NB4 (cell line): ENCODE results near the gene ULBP2.

Experiments
- DNase-seq: peaks from one replicate; pipeline ENCODE4 v3.0.0; 2010; ENCODE audit warnings: low read depth
- H3K4me3 ChIP-seq: one replicate; pipeline ENCODE4 v1.5.1; 2011; ENCODE audit warnings: mild to moderate bottlenecking, low read depth, low read length, moderate library complexity
- MAX ChIP-seq: IDR thresholded peaks from 2 replicates; pipeline ENCODE4 v1.6.1; 2011; ENCODE audit warnings: low read depth, low read length
- MYC ChIP-seq: IDR thresholded peaks from 2 replicates; pipeline ENCODE4 v1.6.1; 2011; ENCODE audit warnings: low read depth, low read length
- POLR2A ChIP-seq: IDR thresholded peaks from 2 replicates; pipeline ENCODE4 v1.6.1; 2011; ENCODE audit warnings: mild to moderate bottlenecking; ENCODE audit not compliant: insufficient read length; ENCODE audit errors: extremely low read depth
- TF ChIP-seq, protein P1 (sequence below): IDR thresholded peaks from one replicate; pipeline ENCODE4 v1.5.1; 2012; ENCODE audit warnings: low read depth, low read length

ULBP2 gene, protein sequence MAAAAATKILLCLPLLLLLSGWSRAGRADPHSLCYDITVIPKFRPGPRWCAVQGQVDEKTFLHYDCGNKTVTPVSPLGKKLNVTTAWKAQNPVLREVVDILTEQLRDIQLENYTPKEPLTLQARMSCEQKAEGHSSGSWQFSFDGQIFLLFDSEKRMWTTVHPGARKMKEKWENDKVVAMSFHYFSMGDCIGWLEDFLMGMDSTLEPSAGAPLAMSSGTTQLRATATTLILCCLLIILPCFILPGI

GRCh38 chr6:149941583-149942460 lies at the start of gene ULBP2:
ULBP2 (plus strand) TSS chr6:149942014; CDS start chr6:149942073, 59 bp downstream.
- DNase-seq, result peak; percentile 81
- TF ChIP-seq MAX, result no peak
- no peak for TF ChIP-seq MYC
- TF ChIP-seq POLR2A, result no peak
- TF ChIP-seq, protein P1, sequence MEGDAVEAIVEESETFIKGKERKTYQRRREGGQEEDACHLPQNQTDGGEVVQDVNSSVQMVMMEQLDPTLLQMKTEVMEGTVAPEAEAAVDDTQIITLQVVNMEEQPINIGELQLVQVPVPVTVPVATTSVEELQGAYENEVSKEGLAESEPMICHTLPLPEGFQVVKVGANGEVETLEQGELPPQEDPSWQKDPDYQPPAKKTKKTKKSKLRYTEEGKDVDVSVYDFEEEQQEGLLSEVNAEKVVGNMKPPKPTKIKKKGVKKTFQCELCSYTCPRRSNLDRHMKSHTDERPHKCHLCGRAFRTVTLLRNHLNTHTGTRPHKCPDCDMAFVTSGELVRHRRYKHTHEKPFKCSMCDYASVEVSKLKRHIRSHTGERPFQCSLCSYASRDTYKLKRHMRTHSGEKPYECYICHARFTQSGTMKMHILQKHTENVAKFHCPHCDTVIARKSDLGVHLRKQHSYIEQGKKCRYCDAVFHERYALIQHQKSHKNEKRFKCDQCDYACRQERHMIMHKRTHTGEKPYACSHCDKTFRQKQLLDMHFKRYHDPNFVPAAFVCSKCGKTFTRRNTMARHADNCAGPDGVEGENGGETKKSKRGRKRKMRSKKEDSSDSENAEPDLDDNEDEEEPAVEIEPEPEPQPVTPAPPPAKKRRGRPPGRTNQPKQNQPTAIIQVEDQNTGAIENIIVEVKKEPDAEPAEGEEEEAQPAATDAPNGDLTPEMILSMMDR, result no peak
- H3K4me3 ChIP-seq, result peak within 1 kb of the TSS; percentile 25

DNA sequence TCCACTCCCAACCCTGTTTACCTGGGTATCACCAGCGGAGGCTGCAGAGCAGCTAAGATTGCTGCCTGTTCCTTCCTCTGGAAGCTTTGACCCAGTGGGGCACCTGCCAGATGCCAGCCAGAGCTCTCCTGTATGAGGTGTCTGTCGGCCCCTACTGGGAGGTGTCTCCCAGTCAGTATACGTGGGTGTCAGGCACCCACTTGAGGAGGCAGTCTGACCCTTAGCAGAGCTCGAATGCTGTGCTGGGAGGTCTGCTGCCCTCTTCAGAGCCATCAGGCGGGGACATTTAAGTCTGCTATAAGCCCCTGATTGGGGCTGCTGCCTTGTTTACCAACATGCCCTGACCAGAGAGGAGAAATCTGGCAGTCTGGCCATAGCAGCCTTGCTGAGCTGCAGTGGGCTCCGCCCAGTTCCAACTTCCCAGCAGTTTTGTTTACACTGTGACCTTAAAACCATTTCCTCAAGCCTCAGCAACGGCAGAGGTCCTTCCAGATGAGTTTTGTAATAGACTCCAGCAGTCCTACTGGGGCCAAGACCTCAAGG lies 46.7 kb upstream of the ULBP2 start:
- TF ChIP-seq, protein P1, result no peak
- TF ChIP-seq MAX (no peak), POLR2A (no peak), MYC (no peak)
- no peak for DNase-seq
- H3K4me3 ChIP-seq, result no peak overlapping the region

GRCh38 chr6:149895833-149896271 lies 46.0 kb upstream of the ULBP2 start:
- no peak overlapping the region for H3K4me3 ChIP-seq
- TF ChIP-seq MAX, result no peak
- TF ChIP-seq MYC, result no peak
- TF ChIP-seq, protein P1, result no peak
- no peak for TF ChIP-seq POLR2A
- no peak for DNase-seq

DNA sequence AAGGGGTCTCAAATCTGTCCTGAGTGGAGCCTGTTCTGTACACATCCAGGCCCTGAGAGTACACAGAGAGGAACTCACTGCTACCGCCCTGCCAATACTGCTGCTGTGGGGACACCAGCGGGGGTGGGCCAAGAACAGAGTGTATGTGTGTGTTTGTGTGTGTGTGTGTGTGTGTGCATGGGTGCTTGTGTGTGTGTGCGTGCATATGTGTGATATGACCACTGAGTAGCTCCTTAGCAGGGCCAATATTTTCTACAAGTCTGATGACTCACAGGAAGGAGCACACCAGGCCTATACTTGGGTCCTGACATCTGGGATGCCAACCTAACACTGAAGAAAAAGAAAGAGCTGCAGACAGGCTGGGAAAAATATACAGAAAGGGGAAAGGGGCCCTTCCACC lies 45.3 kb upstream of the ULBP2 start:
- no peak overlapping the region for H3K4me3 ChIP-seq
- DNase-seq, result no peak
- TF ChIP-seq, protein P1, result no peak
- TF ChIP-seq MAX, result no peak
- no peak for TF ChIP-seq POLR2A
- no peak for TF ChIP-seq MYC

GRCh38 chr6:149897015-149897697 lies 44.7 kb upstream of the ULBP2 start:
- no peak overlapping the region for H3K4me3 ChIP-seq
- no peak for DNase-seq
- no peak for TF ChIP-seq MYC
